H1 (cell line): ENCODE data around the gene KBTBD12. TPM values are rescaled to one million over a fixed set of nuclear protein-coding genes. Genes with fewer than 3 reads are reported as not detected.

Experiments
- CTCF ChIA-PET: fragments of 300-600 bp; sonication (Branson Sonifier 250); formaldehyde crosslinking; loops from one replicate; lab custom pipeline; 2021; ENCODE audit not compliant: partially characterized antibody; lab: Charles Lee
- POLR2A ChIA-PET: fragments of 300-600 bp; sonication (Branson Sonifier 250); formaldehyde crosslinking; loops from one replicate; lab custom pipeline; 2021; ENCODE audit warnings: inconsistent platforms; ENCODE audit not compliant: partially characterized antibody; lab: Charles Lee
- DNase-seq, 2 experiments: peaks; one replicate each; pipeline versions ENCODE4 v3.0.0 to v3.0.0-alpha.2; 2010 to 2022; ENCODE audit warnings: low spot score in 2 of 2, low read depth in 1 of 2, mixed read lengths in 1 of 2
- FAIRE-seq: peaks from 2 replicates; lab custom pipeline; 2011; peaks lifted over from hg19 to GRCh38; lab: Jason Lieb, UNC
- H2AFZ ChIP-seq: 2 replicates; pipeline ENCODE4 v1.8.1; 2012; ENCODE audit warnings: low read length, inconsistent platforms
- H2AK5ac ChIP-seq: 2 replicates; pipeline ENCODE4 v1.6.1; 2013; ENCODE audit warnings: low read depth, low read length
- H2BK120ac ChIP-seq: replicated peaks from 2 replicates; pipeline ENCODE3; 2013; ENCODE audit warnings: low read depth, low read length, inconsistent platforms
- H2BK12ac ChIP-seq: 2 replicates; pipeline ENCODE4 v1.6.1; 2013; ENCODE audit warnings: low read depth, low read length
- H2BK15ac ChIP-seq: 2 replicates; pipeline ENCODE4 v1.6.1; 2013; ENCODE audit warnings: low read length
- H2BK20ac ChIP-seq: 2 replicates; pipeline ENCODE4 v1.6.1; 2013; ENCODE audit warnings: low read length
- H2BK5ac ChIP-seq: 2 replicates; pipeline ENCODE4 v1.6.1; 2013; ENCODE audit warnings: low read depth, low read length
- H3K14ac ChIP-seq: 2 replicates; pipeline ENCODE4 v1.6.1; 2013; ENCODE audit warnings: inconsistent platforms; ENCODE audit not compliant: insufficient read length
- H3K18ac ChIP-seq: 2 replicates; pipeline ENCODE4 v1.6.1; 2013; ENCODE audit warnings: low read length; ENCODE audit errors: extremely low read depth
- H3K23ac ChIP-seq: 2 replicates; pipeline ENCODE4 v1.6.1; 2013; ENCODE audit warnings: inconsistent platforms; ENCODE audit not compliant: insufficient read length
- H3K23me2 ChIP-seq: 2 replicates; pipeline ENCODE4 v1.6.1; 2013; ENCODE audit warnings: low read depth, low read length
- H3K27ac ChIP-seq: 2 replicates; pipeline ENCODE4 v1.6.1; 2011; ENCODE audit warnings: low read depth, low read length, inconsistent platforms
- H3K27me3 ChIP-seq, 4 experiments: replicated peaks in 1 of 4; 1 replicate in 1 of 4; 2 replicates in 3 of 4; pipeline versions ENCODE4 v1.6.1 to v1.8.1; 2011 to 2013; ENCODE audit warnings: low read length in 3 of 4, mild to moderate bottlenecking in 3 of 4, inconsistent platforms in 2 of 4, mixed read lengths in 2 of 4, moderate library complexity in 1 of 4; ENCODE audit not compliant: control insufficient read depth in 3 of 4, insufficient read depth in 3 of 4; ENCODE audit errors: extremely low read depth in 1 of 4
- H3K36me3 ChIP-seq, 4 experiments: 2 replicates each; pipeline versions ENCODE4 v1.6.1 to v1.8.1; 2011 to 2013; ENCODE audit warnings: mild to moderate bottlenecking in 4 of 4, low read length in 3 of 4, moderate library complexity in 2 of 4, control low read depth in 1 of 4, inconsistent platforms in 1 of 4; ENCODE audit not compliant: insufficient read depth in 4 of 4, control insufficient read depth in 2 of 4
- H3K4ac ChIP-seq: replicated peaks from 2 replicates; pipeline ENCODE3; 2013; ENCODE audit warnings: low read length, low read depth, mixed read lengths, inconsistent platforms; ENCODE audit not compliant: insufficient read length
- H3K4me1 ChIP-seq, 4 experiments: replicated peaks in 1 of 4; 1 replicate in 1 of 4; 2 replicates in 3 of 4; pipeline versions ENCODE4 v1.6.1 to v1.8.1; 2011 to 2013; ENCODE audit warnings: low read length in 3 of 4, inconsistent platforms in 2 of 4, mixed read lengths in 1 of 4; ENCODE audit not compliant: insufficient read depth in 4 of 4, control insufficient read depth in 3 of 4
- H3K4me2 ChIP-seq, 2 experiments: 2 replicates each; pipeline versions ENCODE4 v1.6.1 to v1.8.1; 2011 to 2013; ENCODE audit warnings: low read depth in 2 of 2, low read length in 2 of 2, control low read depth in 1 of 2, inconsistent platforms in 1 of 2, mild to moderate bottlenecking in 1 of 2; ENCODE audit not compliant: insufficient read depth in 1 of 2
- H3K4me3 ChIP-seq, 4 experiments: fragments of 200-600, 300-600 bp in 1 of 4; sonication (generic), shearing (Covaris generic), sonication (Bioruptor Twin) in 1 of 4; 2 replicates each; pipeline versions ENCODE4 v1.5.1 to v1.8.1; 2011 to 2016; ENCODE audit warnings: low read length in 4 of 4, low read depth in 3 of 4, control low read depth in 2 of 4, inconsistent platforms in 2 of 4, mild to moderate bottlenecking in 2 of 4, mixed read lengths in 1 of 4, moderate library complexity in 1 of 4; ENCODE audit not compliant: insufficient read depth in 2 of 4; ENCODE audit errors: extremely low read depth in 1 of 4
- H3K56ac ChIP-seq: replicated peaks from 2 replicates; pipeline ENCODE3; 2013; ENCODE audit warnings: low read depth, mild to moderate bottlenecking, mixed read lengths, low read length, inconsistent platforms; ENCODE audit not compliant: insufficient read length
- H3K79me1 ChIP-seq: 2 replicates; pipeline ENCODE4 v1.6.1; 2013; ENCODE audit warnings: low read depth, low read length, control low read depth
- H3K79me2 ChIP-seq, 2 experiments: 2 replicates each; pipeline versions ENCODE4 v1.6.1 to v1.8.1; 2012 to 2013; ENCODE audit warnings: low read length in 2 of 2, mild to moderate bottlenecking in 2 of 2, inconsistent platforms in 1 of 2; ENCODE audit not compliant: insufficient read depth in 2 of 2, control insufficient read depth in 1 of 2
- H3K9ac ChIP-seq, 4 experiments: replicated peaks in 1 of 4; 1 replicate in 1 of 4; 2 replicates in 3 of 4; pipeline versions ENCODE4 v1.6.1 to v1.8.1; 2011 to 2013; ENCODE audit warnings: low read depth in 3 of 4, low read length in 3 of 4, control low read depth in 2 of 4, mild to moderate bottlenecking in 2 of 4, moderate library complexity in 2 of 4, inconsistent platforms in 1 of 4; ENCODE audit errors: extremely low read depth in 1 of 4
- H3K9me3 ChIP-seq, 2 experiments: 2 replicates each; pipeline versions ENCODE4 v1.6.1 to v1.8.1; 2012 to 2013; ENCODE audit warnings: mild to moderate bottlenecking in 2 of 2, moderate library complexity in 2 of 2, control low read depth in 1 of 2, inconsistent platforms in 1 of 2, low read depth in 1 of 2, low read length in 1 of 2, mixed read lengths in 1 of 2; ENCODE audit not compliant: insufficient read depth in 2 of 2
- H4K20me1 ChIP-seq, 2 experiments: replicated peaks in 1 of 2; 2 replicates each; pipeline versions ENCODE3 to v1.8.1; 2011 to 2013; ENCODE audit warnings: inconsistent platforms in 2 of 2, low read length in 2 of 2, mild to moderate bottlenecking in 1 of 2; ENCODE audit not compliant: insufficient read depth in 2 of 2, control insufficient read depth in 1 of 2
- H4K5ac ChIP-seq: 2 replicates; pipeline ENCODE4 v1.6.1; 2013; ENCODE audit warnings: low read length, low read depth, mixed read lengths, inconsistent platforms; ENCODE audit not compliant: insufficient read length
- H4K8ac ChIP-seq: 2 replicates; pipeline ENCODE4 v1.8.0; 2013; ENCODE audit warnings: mild to moderate bottlenecking, moderate library complexity, low read length, inconsistent platforms; ENCODE audit not compliant: insufficient read depth; ENCODE audit errors: extremely low read depth
- H4K91ac ChIP-seq: replicated peaks from 2 replicates; pipeline ENCODE3; 2013; ENCODE audit warnings: low read length, mixed read lengths, inconsistent platforms; ENCODE audit not compliant: insufficient read length
- BCL11A ChIP-seq, 2 experiments: IDR thresholded peaks; one replicate each; pipeline ENCODE4 v1.6.1; 2011; ENCODE audit warnings: low read depth in 2 of 2, low read length in 2 of 2, mild to moderate bottlenecking in 2 of 2
- CREB1 ChIP-seq: IDR thresholded peaks from 2 replicates; pipeline ENCODE4 v1.6.1; 2012; ENCODE audit warnings: inconsistent platforms
- CTCF ChIP-seq, 3 experiments: IDR thresholded peaks; 1 replicate in 2 of 3; 2 replicates in 1 of 3; pipeline versions ENCODE4 v1.5.1 to v1.6.1; 2011; ENCODE audit warnings: low read length in 3 of 3, mild to moderate bottlenecking in 3 of 3, inconsistent platforms in 2 of 3, low read depth in 1 of 3, moderate library complexity in 1 of 3; ENCODE audit not compliant: insufficient read depth in 1 of 3; ENCODE audit errors: control extremely low read depth in 1 of 3
- JUN ChIP-seq: IDR thresholded peaks from 2 replicates; pipeline ENCODE4 v1.6.1; 2011; ENCODE audit warnings: low read depth, mild to moderate bottlenecking, improper control_type of control experiment, low read length
- PHF8 ChIP-seq: fragments of 200-600 bp; sonication (generic); conservative IDR thresholded peaks from 2 replicates; pipeline ENCODE4 v1.7.1; 2012; ENCODE audit warnings: low read depth, mild to moderate bottlenecking, inconsistent platforms, low read length, moderate library complexity
- RBBP5 ChIP-seq: IDR thresholded peaks from 2 replicates; pipeline ENCODE4 v1.7.1; 2012; ENCODE audit warnings: low read depth, mild to moderate bottlenecking, inconsistent platforms, low read length, moderate library complexity, borderline replicate concordance
- RFX5 ChIP-seq: IDR thresholded peaks from 2 replicates; pipeline ENCODE4 v1.6.1; 2011; ENCODE audit warnings: low read depth, low read length, improper control_type of control experiment, borderline replicate concordance
- SIN3A ChIP-seq, 2 experiments: IDR thresholded peaks in 1 of 2; conservative IDR thresholded peaks in 1 of 2; 2 replicates each; pipeline ENCODE4 v1.6.1; 2011 to 2012; ENCODE audit warnings: low read length in 2 of 2, improper control_type of control experiment in 1 of 2, low read depth in 1 of 2, mild to moderate bottlenecking in 1 of 2
- SP1 ChIP-seq: IDR thresholded peaks from 2 replicates; pipeline ENCODE4 v1.6.1; 2011; ENCODE audit warnings: low read depth, low read length
- SP4 ChIP-seq: IDR thresholded peaks from 2 replicates; pipeline ENCODE4 v1.6.1; 2012; ENCODE audit warnings: low read length, inconsistent platforms
- SRF ChIP-seq: IDR thresholded peaks from 2 replicates; pipeline ENCODE4 v1.6.1; 2011; ENCODE audit warnings: mild to moderate bottlenecking, low read depth, low read length, moderate library complexity
- TEAD4 ChIP-seq: IDR thresholded peaks from 2 replicates; pipeline ENCODE4 v1.6.1; 2012; ENCODE audit warnings: low read depth, low read length, inconsistent platforms, mixed read lengths
- YY1 ChIP-seq: IDR thresholded peaks from 2 replicates; pipeline ENCODE4 v1.6.1; 2011; ENCODE audit warnings: low read depth, mild to moderate bottlenecking, low read length
- WGBS, 2 experiments: shearing (Covaris generic) in 1 of 2; methylation state at CpG; one replicate each; pipeline versions ENCODE4 v1.1.6 to v1.1.7; 2013 to 2015; ENCODE audit warnings: low lambda C conversion rate in 2 of 2, mixed read lengths in 2 of 2, inconsistent platforms in 1 of 2, low coverage in 1 of 2, missing lambda C conversion rate in 1 of 2; ENCODE audit not compliant: insufficient replicate concordance in 2 of 2, insufficient coverage in 1 of 2, insufficient read length in 1 of 2; ENCODE audit errors: extremely low coverage in 1 of 2, missing lambda C conversion rate in 1 of 2; 5-methylcytosine and 5-hydroxymethylcytosine counted together
- polyA plus RNA-seq, 7 experiments: library from polyadenylated mRNA; depleted of rRNA in 3 of 7; stranded (reverse) in 5 of 7; unstranded in 2 of 7; fragments of >200 nt in 5 of 7; fragments of 200-250 nt in 2 of 7; gene quantifications; 1 replicate in 5 of 7; 2 replicates in 1 of 7; 4 replicates in 1 of 7; pipeline versions ENCODE4 v1.2.1 to v1.2.3, GENCODE V29; 2011 to 2013; ENCODE audit warnings: missing spikeins in 2 of 7, mixed read lengths in 2 of 7
- total RNA-seq: library from RNA; stranded (reverse); fragmentation: NEBNext Ultra II Directional; extraction: Animal tissue kit (Norgen Biotek cat#: 25700); gene quantifications from 2 replicates; pipeline ENCODE4 v1.2.1, GENCODE V29; 2021

The KBTBD12 gene
- total and polyA plus RNA-seq, 2 of the 8 experiments (the other 6 are each of a cell fraction or from before 2014, with no cell fraction given) = 0.33 to 0.63 TPM

- H2BK120ac ChIP-seq = no peak overlapping the region
- TF ChIP-seq SIN3A (conservative IDR thresholded peaks at IDR 0.05 in 1 of 2, IDR thresholded peaks at IDR 0.05 in 1 of 2; ENCODE audit: low read depth in 1 of 2, low read length in 2 of 2) (no peak), JUN (no peak), TEAD4 (no peak), SP4 (no peak), RFX5 (no peak), CREB1 (no peak), PHF8 (no peak), BCL11A (IDR thresholded peaks at IDR 0.05; ENCODE audit: low read depth in 2 of 2, low read length in 2 of 2) (no peak), CTCF (IDR thresholded peaks at IDR 0.05; ENCODE audit: control extremely low read depth in 1 of 3, insufficient read depth in 1 of 3, low read depth in 1 of 3, low read length in 3 of 3) (no peak), YY1 (no peak), SRF (no peak), SP1 (no peak), RBBP5 (no peak)
Measured at GRCh38 chr3:127865941-127866340, 49.1 kb upstream of the KBTBD12 start.

More at GRCh38 chr3:127865941-127866340, 49.1 kb upstream of the KBTBD12 start:
- no peaks in the 10 kb centered on the region for H3K27me3 ChIP-seq
- H3K14ac ChIP-seq = no peak overlapping the region
- H2AFZ ChIP-seq = no peak overlapping the region
- H3K4me3 ChIP-seq = no peak overlapping the region
- no peaks in the 10 kb centered on the region for H3K79me1 ChIP-seq
- no peak overlapping the region for H3K27ac ChIP-seq
- H3K4me2 ChIP-seq = no peak overlapping the region
- no peak overlapping the region for H3K18ac ChIP-seq
- no peak overlapping the region for H4K5ac ChIP-seq
- no peak overlapping the region for H4K91ac ChIP-seq
- no peak overlapping the region for H2BK15ac ChIP-seq
- no peaks in the 10 kb centered on the region for H3K23me2 ChIP-seq
- H2AK5ac ChIP-seq = no peak overlapping the region
- no peak overlapping the region for H4K8ac ChIP-seq
- CTCF ChIA-PET = interaction anchor here (0.7 to 1.5 kb wide), 9 partner anchors 8 to 119 kb away, joined by 3 read pairs; no protein-coding TSS in a partner anchor
- no peaks in the 10 kb centered on the region for H3K4me1 ChIP-seq
- peak overlapping the region; percentile 53 for H3K56ac ChIP-seq
- H2BK5ac ChIP-seq = no peak overlapping the region
- H2BK20ac ChIP-seq = no peak overlapping the region
- FAIRE-seq (no peak), DNase-seq (no peak)
- H3K4ac ChIP-seq = no peak overlapping the region
- no peaks in the 10 kb centered on the region for H4K20me1 ChIP-seq
- H2BK12ac ChIP-seq = no peak overlapping the region
- H3K23ac ChIP-seq = no peak overlapping the region
- WGBS, 2 experiments = 73% methylated on average over 4 of the region's 4 CpGs; no CpG with 5 or more reads in 1 of the 2 experiments
- H3K79me2 ChIP-seq = no peaks in the 10 kb centered on the region
- POLR2A ChIA-PET = no interaction called here
- H3K36me3 ChIP-seq = no peaks in the 10 kb centered on the region
- no peak overlapping the region for H3K9ac ChIP-seq
- no peaks in the 10 kb centered on the region for H3K9me3 ChIP-seq
